Sigmoid colon (tissue), 4 donors: ENCODE measurements around the gene ARHGAP22.

ENCODE experiments used
- EP300 ChIP-seq, 4 donors: sonication (generic); formaldehyde crosslinking; IDR thresholded peaks; one replicate each; pipeline ENCODE4 v1.6.1; 2017; ENCODE audit warnings: antibody characterized with exemption in 4 of 4
- POLR2A ChIP-seq, 2 donors: fragments of 450-650 bp; IDR thresholded peaks; one replicate each; pipeline ENCODE4 v1.6.1; 2016; ENCODE audit warnings: antibody characterized with exemption in 2 of 2, mild to moderate bottlenecking in 2 of 2, moderate library complexity in 2 of 2
- TF ChIP-seq, protein P1 (sequence below), 4 experiments: fragments of 450-650 bp in 3 of 4; fragments of 200-600 bp in 1 of 4; IDR thresholded peaks; one replicate each; pipeline ENCODE4 v1.5.1; 2016 to 2019; ENCODE audit warnings: antibody characterized with exemption in 4 of 4, mild to moderate bottlenecking in 3 of 4, moderate library complexity in 2 of 4

DNA sequence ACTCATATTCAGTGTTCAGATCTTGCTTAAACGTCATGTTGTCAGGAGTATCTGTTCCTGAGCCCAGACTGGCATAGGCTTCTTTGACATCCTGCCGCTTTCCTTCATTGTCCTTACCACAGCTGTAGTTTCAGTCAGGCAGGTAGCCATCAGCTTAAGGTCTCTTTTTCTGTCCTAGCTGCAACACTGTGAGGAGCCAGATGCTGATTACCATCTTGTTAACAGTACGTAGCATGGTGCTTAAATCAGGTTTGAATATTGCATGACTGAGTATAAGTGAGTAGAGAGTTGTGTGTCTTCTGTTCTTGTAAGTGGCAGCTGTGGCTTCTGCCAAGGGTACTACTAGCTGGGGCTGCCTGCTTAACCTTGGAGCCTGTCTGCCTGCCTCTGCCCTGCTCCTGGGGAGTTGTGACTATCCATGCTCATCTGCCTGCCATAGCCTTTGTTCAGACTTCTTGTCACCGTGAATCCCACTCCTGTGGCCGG lies 205.8 kb downstream of the ARHGAP22 start:
- TF ChIP-seq, protein P1, sequence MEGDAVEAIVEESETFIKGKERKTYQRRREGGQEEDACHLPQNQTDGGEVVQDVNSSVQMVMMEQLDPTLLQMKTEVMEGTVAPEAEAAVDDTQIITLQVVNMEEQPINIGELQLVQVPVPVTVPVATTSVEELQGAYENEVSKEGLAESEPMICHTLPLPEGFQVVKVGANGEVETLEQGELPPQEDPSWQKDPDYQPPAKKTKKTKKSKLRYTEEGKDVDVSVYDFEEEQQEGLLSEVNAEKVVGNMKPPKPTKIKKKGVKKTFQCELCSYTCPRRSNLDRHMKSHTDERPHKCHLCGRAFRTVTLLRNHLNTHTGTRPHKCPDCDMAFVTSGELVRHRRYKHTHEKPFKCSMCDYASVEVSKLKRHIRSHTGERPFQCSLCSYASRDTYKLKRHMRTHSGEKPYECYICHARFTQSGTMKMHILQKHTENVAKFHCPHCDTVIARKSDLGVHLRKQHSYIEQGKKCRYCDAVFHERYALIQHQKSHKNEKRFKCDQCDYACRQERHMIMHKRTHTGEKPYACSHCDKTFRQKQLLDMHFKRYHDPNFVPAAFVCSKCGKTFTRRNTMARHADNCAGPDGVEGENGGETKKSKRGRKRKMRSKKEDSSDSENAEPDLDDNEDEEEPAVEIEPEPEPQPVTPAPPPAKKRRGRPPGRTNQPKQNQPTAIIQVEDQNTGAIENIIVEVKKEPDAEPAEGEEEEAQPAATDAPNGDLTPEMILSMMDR (IDR thresholded peaks at IDR 0.05) = no peak
- TF ChIP-seq EP300 (IDR thresholded peaks at IDR 0.05) (no peak), POLR2A (IDR thresholded peaks at IDR 0.05) (no peak)
